LNCaP clone FGC (cell line): ENCODE measurements around the gene MYRFL.

Experiments used
- DNase-seq: peaks from one replicate; pipeline ENCODE4 v3.0.0-alpha.2; 2011; ENCODE audit warnings: low read depth
- H3K4me3 ChIP-seq: 2 replicates; pipeline ENCODE4 v1.5.1; 2011; ENCODE audit warnings: mild to moderate bottlenecking, low read depth, low read length, control low read depth
- CTCF ChIP-seq: IDR thresholded peaks from 2 replicates; pipeline ENCODE4 v1.5.1; 2012; ENCODE audit warnings: mild to moderate bottlenecking; ENCODE audit not compliant: control insufficient read depth, insufficient read depth; ENCODE audit errors: extremely low read depth

Gene MYRFL

DNA sequence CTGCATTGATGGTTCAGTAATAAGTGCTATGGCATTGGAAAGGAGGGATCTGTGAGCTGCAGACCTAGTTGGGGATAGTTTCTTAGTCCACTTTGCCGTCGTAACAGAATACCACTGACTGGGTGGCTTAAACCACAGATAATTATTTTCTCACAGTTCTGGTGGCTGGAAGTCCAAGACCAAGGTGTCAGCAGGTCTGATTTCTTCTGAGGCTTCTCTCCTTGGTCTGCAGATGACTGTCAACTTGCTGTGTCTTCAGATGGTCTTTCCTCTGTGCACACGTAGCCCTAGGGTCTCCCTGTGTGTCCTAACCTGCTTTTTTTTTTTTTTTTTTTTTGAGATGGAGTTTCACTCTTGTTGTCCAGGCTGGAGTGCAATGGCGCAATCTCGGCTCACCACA is 126.1 kb downstream of the MYRFL start:
- no peak overlapping the region for H3K4me3 ChIP-seq
- no peak for TF ChIP-seq CTCF
- DNase-seq, result no peak

DNA sequence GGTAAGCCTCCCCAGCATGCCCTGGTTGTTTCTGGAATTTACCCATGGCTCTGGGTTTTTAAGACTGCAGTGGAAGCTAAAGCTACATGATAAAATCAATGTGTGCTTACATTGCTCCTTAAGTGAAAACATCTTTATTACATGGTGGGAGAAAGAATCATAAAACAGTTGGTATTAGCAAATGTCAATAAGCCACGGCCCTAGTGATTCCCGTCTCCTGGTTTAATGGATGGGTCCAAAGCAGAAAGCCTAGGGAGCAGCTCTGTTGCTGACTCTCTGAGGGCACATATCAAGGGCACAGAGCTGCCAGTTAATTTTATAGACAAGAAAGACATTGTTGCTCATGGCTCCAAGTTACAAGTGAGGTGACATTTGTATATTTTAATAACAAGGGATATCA is 127.9 kb downstream of the MYRFL start:
- no peak for DNase-seq
- H3K4me3 ChIP-seq, result no peak overlapping the region
- TF ChIP-seq CTCF, result no peak

- no peak for TF ChIP-seq CTCF
- no peak for DNase-seq
- H3K4me3 ChIP-seq, result no peak overlapping the region
Measured at GRCh38 chr12:69961246-69961645, 136.2 kb downstream of the MYRFL start.

DNA sequence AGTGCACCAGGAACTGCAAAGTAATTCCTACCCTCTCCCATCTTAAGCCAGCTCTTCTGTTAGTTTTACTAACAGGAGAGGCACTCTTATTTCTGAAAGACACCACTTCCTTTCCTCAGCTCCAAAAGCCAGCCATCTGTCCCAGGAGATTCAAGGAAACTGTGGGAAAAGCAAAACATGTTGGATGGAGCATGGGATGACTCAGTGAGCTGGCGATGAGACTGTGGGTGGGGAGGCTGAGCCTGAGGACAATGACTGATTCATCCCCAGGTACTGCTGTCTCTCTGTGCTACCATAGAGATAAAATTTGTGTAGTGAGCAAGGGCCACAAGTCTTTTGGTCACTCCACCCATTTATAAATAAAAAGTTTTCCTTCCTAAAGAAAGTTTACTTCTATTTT is 141.4 kb downstream of the MYRFL start:
- TF ChIP-seq CTCF, result no peak
- no peak for DNase-seq
- no peak overlapping the region for H3K4me3 ChIP-seq

- DNase-seq, result no peak
- no peak overlapping the region for H3K4me3 ChIP-seq
- TF ChIP-seq CTCF, result no peak
Measured at GRCh38 chr12:69966839-69967238, 141.8 kb downstream of the MYRFL start.

- no peak for DNase-seq
- no peak for TF ChIP-seq CTCF
- no peak overlapping the region for H3K4me3 ChIP-seq
Measured at GRCh38 chr12:69969011-69969410, 144.0 kb downstream of the MYRFL start.

GRCh38 chr12:69972136-69972535 is 147.1 kb downstream of the MYRFL start:
- no peak for DNase-seq
- H3K4me3 ChIP-seq, result no peak overlapping the region
- TF ChIP-seq CTCF, result no peak
